SK-N-SH treated with all-trans-retinoic acid at 6 μM for 48 hours (cell line): Measurements from ENCODE around the gene PDE6B.

ENCODE experiments used
- CSDC2 ChIP-seq: fragments of 250-450 bp; sonication (Bioruptor Pico); IDR thresholded peaks from 2 replicates; pipeline ENCODE4 v1.5.0; 2020; ENCODE audit warnings: mild to moderate bottlenecking, moderate library complexity
- TOX ChIP-seq: fragments of 250-450 bp; sonication (Bioruptor Pico); IDR thresholded peaks from 2 replicates; pipeline ENCODE4 v1.8.0; 2021; ENCODE audit warnings: mild to moderate bottlenecking, moderate library complexity, borderline replicate concordance
- ZNF565 ChIP-seq: fragments of 450-650 bp; formaldehyde crosslinking; conservative IDR thresholded peaks from 2 replicates; pipeline ENCODE4 v1.5.0; 2020; ENCODE audit warnings: low read depth, mild to moderate bottlenecking, moderate library complexity
- ZNF8 ChIP-seq: fragments of 450-650 bp; formaldehyde crosslinking; IDR thresholded peaks from 2 replicates; pipeline ENCODE4 v1.5.0; 2020; ENCODE audit warnings: mild to moderate bottlenecking, moderate library complexity
- TF ChIP-seq, protein P1 (sequence below): fragments of 250-450 bp; sonication (Bioruptor Pico); IDR thresholded peaks from 2 replicates; pipeline ENCODE4 v1.8.0; 2020; ENCODE audit warnings: mild to moderate bottlenecking, moderate library complexity, borderline replicate concordance
- TF ChIP-seq, protein P2 (sequence below): fragments of 250-450 bp; sonication (Bioruptor Pico); IDR thresholded peaks from 2 replicates; pipeline ENCODE4 v1.8.0; 2021; ENCODE audit warnings: low read depth, mild to moderate bottlenecking, moderate library complexity, borderline replicate concordance

DNA sequence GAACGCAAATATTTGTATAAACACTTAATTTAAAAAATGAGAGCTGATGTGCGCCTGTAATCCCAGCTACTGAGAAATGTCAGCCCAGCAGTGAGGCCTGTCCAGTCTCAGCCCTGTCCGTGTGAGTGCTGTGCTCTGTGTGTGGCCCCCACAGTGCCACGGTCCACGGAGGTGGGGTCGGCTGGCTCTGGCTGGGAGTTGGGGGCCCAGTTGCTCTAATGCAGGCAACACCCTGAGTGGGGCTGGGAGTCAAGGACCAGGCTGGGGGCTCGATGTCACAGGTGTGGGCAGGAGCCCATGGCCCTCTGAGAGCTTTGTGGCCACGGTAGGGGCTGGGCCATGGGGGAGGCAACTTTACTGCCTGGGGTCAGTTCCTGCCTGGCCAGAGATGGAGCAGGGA lies 93.1 kb downstream of the PDE6B start:
- TF ChIP-seq ZNF8 (CRISPR knock-in tag), result no peak
- TF ChIP-seq CSDC2, result no peak
- TF ChIP-seq, protein P1, sequence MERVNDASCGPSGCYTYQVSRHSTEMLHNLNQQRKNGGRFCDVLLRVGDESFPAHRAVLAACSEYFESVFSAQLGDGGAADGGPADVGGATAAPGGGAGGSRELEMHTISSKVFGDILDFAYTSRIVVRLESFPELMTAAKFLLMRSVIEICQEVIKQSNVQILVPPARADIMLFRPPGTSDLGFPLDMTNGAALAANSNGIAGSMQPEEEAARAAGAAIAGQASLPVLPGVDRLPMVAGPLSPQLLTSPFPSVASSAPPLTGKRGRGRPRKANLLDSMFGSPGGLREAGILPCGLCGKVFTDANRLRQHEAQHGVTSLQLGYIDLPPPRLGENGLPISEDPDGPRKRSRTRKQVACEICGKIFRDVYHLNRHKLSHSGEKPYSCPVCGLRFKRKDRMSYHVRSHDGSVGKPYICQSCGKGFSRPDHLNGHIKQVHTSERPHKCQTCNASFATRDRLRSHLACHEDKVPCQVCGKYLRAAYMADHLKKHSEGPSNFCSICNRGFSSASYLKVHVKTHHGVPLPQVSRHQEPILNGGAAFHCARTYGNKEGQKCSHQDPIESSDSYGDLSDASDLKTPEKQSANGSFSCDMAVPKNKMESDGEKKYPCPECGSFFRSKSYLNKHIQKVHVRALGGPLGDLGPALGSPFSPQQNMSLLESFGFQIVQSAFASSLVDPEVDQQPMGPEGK (CRISPR knock-in tag), result no peak
- no peak for TF ChIP-seq ZNF565 (CRISPR knock-in tag)
- TF ChIP-seq TOX (CRISPR knock-in tag), result no peak
- TF ChIP-seq, protein P2, sequence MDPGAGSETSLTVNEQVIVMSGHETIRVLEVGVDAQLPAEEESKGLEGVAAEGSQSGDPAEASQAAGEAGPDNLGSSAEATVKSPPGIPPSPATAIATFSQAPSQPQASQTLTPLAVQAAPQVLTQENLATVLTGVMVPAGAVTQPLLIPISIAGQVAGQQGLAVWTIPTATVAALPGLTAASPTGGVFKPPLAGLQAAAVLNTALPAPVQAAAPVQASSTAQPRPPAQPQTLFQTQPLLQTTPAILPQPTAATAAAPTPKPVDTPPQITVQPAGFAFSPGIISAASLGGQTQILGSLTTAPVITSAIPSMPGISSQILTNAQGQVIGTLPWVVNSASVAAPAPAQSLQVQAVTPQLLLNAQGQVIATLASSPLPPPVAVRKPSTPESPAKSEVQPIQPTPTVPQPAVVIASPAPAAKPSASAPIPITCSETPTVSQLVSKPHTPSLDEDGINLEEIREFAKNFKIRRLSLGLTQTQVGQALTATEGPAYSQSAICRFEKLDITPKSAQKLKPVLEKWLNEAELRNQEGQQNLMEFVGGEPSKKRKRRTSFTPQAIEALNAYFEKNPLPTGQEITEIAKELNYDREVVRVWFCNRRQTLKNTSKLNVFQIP (CRISPR knock-in tag), result no peak
